ENCODE results near the gene BMAL1. TPM values are rescaled to one million over a fixed set of nuclear protein-coding genes. Genes with fewer than 3 reads are reported as not detected.

BMAL1 gene
- total RNA-seq, 1 donor from 2014 or later = 14.8 TPM

DNA sequence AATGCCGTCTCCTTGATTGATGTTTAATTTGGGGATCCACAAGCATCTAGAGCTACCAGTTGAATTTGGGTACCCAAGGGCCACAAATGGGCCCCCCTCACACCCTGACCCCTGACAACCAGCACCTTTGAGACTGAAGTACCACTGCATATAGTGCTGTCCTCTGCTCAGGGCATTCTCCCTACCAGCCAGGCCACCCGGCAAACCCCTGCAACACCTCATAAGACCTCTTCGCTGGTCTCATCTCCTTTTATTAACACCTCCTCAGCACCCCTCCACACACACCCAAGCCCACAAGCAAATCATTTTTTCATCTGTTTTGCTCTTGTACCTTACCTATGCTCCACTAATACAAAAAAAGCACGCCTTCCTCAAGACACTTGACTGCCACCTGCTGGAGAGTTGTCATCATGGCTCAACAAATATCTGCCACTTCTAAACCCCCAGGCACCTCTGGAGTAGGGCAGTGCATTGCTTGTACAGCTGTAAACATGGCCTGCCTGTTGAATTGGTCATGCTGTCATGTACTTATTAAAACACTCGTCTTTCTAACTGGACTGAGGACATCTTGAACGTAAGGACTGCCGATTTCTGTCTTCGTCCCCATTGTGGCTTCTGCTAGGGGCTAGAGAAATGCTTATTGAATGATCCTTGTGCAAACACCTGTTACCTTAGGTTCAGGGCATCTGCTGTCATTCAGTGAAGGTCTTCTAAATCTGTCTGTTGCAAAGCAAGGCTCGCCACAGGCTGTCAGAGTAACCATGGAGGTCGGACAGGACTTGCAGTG lies 66.5 kb downstream of the BMAL1 start:
- no peak for DNase-seq (ENCODE audit: low spot score)
- Mint-ChIP-seq H3K27ac (ENCODE audit: unreplicated experiment) (no peak overlapping the region), H3K36me3 (ENCODE audit: low read depth) (no peaks in the 10 kb centered on the region), H3K4me3 (ENCODE audit: unreplicated experiment) (no peak overlapping the region), H3K9me3 (ENCODE audit: low read depth) (no peaks in the 10 kb centered on the region), H3K4me1 (ENCODE audit: low read depth) (peaks cover 25% of the 10 kb centered on the region), H3K27me3 (ENCODE audit: low read depth) (no peaks in the 10 kb centered on the region)
- TF ChIP-seq, protein P1, sequence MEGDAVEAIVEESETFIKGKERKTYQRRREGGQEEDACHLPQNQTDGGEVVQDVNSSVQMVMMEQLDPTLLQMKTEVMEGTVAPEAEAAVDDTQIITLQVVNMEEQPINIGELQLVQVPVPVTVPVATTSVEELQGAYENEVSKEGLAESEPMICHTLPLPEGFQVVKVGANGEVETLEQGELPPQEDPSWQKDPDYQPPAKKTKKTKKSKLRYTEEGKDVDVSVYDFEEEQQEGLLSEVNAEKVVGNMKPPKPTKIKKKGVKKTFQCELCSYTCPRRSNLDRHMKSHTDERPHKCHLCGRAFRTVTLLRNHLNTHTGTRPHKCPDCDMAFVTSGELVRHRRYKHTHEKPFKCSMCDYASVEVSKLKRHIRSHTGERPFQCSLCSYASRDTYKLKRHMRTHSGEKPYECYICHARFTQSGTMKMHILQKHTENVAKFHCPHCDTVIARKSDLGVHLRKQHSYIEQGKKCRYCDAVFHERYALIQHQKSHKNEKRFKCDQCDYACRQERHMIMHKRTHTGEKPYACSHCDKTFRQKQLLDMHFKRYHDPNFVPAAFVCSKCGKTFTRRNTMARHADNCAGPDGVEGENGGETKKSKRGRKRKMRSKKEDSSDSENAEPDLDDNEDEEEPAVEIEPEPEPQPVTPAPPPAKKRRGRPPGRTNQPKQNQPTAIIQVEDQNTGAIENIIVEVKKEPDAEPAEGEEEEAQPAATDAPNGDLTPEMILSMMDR (IDR thresholded peaks at IDR 0.05) = peak; percentile 92

DNA sequence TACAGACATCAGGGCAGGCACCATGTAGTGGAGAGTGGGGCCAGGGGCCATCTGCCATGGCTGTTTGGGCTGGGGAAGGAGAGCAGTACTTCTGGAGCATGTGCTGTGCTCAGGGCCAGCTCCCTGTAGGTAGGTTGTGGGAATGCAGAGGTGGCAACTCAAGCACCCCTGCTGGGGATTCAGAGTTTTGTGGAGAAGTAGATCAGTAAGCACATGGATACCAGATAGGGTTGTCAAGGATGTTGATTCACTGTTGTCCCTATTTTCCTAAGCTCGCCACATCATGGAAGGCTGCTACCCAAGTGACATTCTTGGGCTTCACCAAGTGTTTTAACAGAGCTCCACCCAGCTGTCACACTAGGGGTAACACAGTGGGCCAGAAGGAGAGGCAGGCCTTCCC lies 67.2 kb downstream of the BMAL1 start:
- peaks cover 18% of the 10 kb centered on the region for H3K4me1 Mint-ChIP-seq (ENCODE audit: low read depth)
- no peaks in the 10 kb centered on the region for H3K27me3 Mint-ChIP-seq (ENCODE audit: low read depth)
- no peak overlapping the region for H3K27ac Mint-ChIP-seq (ENCODE audit: unreplicated experiment)
- TF ChIP-seq, protein P1 (IDR thresholded peaks at IDR 0.05) = no peak
- no peak overlapping the region for H3K4me3 Mint-ChIP-seq (ENCODE audit: unreplicated experiment)
- DNase-seq (ENCODE audit: low spot score) = no peak
- no peaks in the 10 kb centered on the region for H3K9me3 Mint-ChIP-seq (ENCODE audit: low read depth)
- no peaks in the 10 kb centered on the region for H3K36me3 Mint-ChIP-seq (ENCODE audit: low read depth)

DNA sequence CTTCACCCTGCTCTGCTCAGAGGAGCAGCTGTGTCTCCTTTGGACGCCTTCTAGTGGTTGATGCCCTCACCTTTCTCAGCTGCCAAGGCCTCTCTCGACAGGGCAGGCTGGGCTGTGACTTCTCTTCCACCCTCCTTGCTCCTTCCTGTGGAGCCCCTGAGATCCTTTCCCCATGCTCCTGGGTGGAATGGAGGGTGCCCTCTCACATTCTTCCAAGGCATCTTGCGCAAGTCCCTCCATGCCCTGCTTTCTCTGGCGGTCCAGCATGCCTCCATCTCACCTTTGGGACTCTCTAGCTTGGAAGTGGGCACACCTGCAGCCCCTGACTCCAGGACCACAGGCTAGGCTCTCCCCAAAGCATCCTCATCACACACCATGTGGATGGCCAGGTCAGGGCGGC lies 68.9 kb downstream of the BMAL1 start:
- TF ChIP-seq, protein P1 (IDR thresholded peaks at IDR 0.05) = no peak
- peaks cover 5% of the 10 kb centered on the region for H3K36me3 Mint-ChIP-seq (ENCODE audit: low read depth)
- H3K4me3 Mint-ChIP-seq (ENCODE audit: unreplicated experiment) = no peak overlapping the region
- no peaks in the 10 kb centered on the region for H3K27me3 Mint-ChIP-seq (ENCODE audit: low read depth)
- no peak overlapping the region for H3K27ac Mint-ChIP-seq (ENCODE audit: unreplicated experiment)
- no peaks in the 10 kb centered on the region for H3K9me3 Mint-ChIP-seq (ENCODE audit: low read depth)
- H3K4me1 Mint-ChIP-seq (ENCODE audit: low read depth) = peaks cover 9% of the 10 kb centered on the region
- DNase-seq (ENCODE audit: low spot score) = no peak

DNA sequence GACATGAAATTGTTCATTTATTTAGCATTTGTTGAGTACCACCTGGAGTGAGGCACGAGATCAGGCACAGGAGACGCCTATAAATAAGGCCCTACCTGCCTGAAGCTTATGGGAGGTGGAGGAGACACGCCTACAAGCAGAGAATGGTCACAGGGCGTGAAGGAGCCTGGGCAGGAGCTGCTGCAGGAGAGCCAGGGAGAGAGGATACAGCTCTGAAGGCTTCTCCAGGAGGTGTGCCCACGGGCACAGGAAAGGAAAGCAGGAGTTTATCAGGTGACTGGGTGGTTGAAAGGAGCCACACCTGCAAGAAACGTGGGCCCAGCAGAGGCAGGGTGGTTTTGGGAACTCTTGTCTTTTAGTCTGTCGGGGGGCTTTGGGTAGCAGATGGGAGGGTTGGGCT lies 70.3 kb downstream of the BMAL1 start:
- Mint-ChIP-seq H3K27me3 (ENCODE audit: low read depth) (no peaks in the 10 kb centered on the region), H3K4me3 (ENCODE audit: unreplicated experiment) (no peak overlapping the region), H3K4me1 (ENCODE audit: low read depth) (peaks cover 9% of the 10 kb centered on the region), H3K36me3 (ENCODE audit: low read depth) (peaks cover 5% of the 10 kb centered on the region), H3K9me3 (ENCODE audit: low read depth) (no peaks in the 10 kb centered on the region), H3K27ac (ENCODE audit: unreplicated experiment) (no peak overlapping the region)
- no peak for DNase-seq (ENCODE audit: low spot score)
- TF ChIP-seq, protein P1 (IDR thresholded peaks at IDR 0.05) = no peak

DNA sequence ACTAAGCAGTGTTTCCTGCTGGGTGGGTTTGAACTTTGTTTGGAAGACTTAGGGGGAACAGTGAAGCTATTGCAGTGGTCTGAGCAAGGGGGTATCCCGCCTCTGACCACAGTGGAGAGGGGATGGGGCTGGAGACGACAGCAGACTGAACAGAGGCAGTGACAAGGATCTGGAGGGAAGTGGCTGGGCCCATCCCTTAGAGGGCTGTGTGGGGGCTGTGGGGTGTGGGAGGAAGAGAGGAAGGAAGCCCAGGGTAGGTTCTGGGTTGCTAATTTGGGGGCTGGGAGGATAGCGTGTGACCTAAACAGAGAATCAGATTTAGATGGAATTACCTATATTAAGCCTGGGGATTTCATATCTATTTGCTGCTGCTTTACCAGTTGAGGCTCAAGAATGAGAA lies 70.7 kb downstream of the BMAL1 start:
- TF ChIP-seq, protein P1 (IDR thresholded peaks at IDR 0.05) = no peak
- no peak for DNase-seq (ENCODE audit: low spot score)
- Mint-ChIP-seq H3K4me3 (ENCODE audit: unreplicated experiment) (no peak overlapping the region), H3K27ac (ENCODE audit: unreplicated experiment) (no peak overlapping the region), H3K36me3 (ENCODE audit: low read depth) (peaks cover 5% of the 10 kb centered on the region), H3K4me1 (ENCODE audit: low read depth) (peaks cover 9% of the 10 kb centered on the region), H3K27me3 (ENCODE audit: low read depth) (no peaks in the 10 kb centered on the region), H3K9me3 (ENCODE audit: low read depth) (no peaks in the 10 kb centered on the region)

Measured in chondrocyte (in vitro differentiated cells).